ENCODE measurements around the gene WDR38. TPM values are rescaled to one million over a fixed set of nuclear protein-coding genes. Genes with fewer than 3 reads are reported as not detected.

The WDR38 gene
- total and polyA plus RNA-seq, 3 experiments from 2014 or later: not detected

- peaks cover 0 to 2% of the 10 kb centered on the region in 2 donors for H3K27me3 Mint-ChIP-seq
- no peak overlapping the region for H3K27ac ChIP-seq (ENCODE audit: low read depth, low read length)
- CTCF ChIA-PET: no interaction called here
- no peaks in the 10 kb centered on the region for H3K4me1 ChIP-seq (ENCODE audit: insufficient read depth, low read length)
- no peaks in the 10 kb centered on the region for H3K9me3 Mint-ChIP-seq
- no peak for DNase-seq
- no peaks in the 10 kb centered on the region for H3K9me3 ChIP-seq (ENCODE audit: low read length)
- H3K36me3 ChIP-seq (ENCODE audit: insufficient read depth, low read length): no peaks in the 10 kb centered on the region
- H3K4me1 Mint-ChIP-seq: peaks cover 0 to 3% (median 0%) of the 10 kb centered on the region in 3 donors
- no peak overlapping the region for H3K4me3 Mint-ChIP-seq
- no peak overlapping the region for H3K27ac Mint-ChIP-seq
- no peaks in the 10 kb centered on the region for H3K36me3 Mint-ChIP-seq
- POLR2A ChIA-PET: no interaction called here
- H3K27me3 ChIP-seq (ENCODE audit: insufficient read depth, low read length, poor library complexity, severe bottlenecking): no peaks in the 10 kb centered on the region
- H3K4me3 ChIP-seq (ENCODE audit: low read length): no peak overlapping the region
Observed at GRCh38 chr9:124846969-124847368, 6.3 kb upstream of the WDR38 start.

GRCh38 chr9:124849801-124850200 is 3.5 kb upstream of the WDR38 start:
- H3K27me3 Mint-ChIP-seq: peaks cover 0 to 2% of the 10 kb centered on the region in 2 donors
- H3K27ac ChIP-seq (ENCODE audit: low read depth, low read length): no peak overlapping the region
- POLR2A ChIA-PET: no interaction called here

GRCh38 chr9:124852121-124852828 is 985 bp upstream of the WDR38 start:
- no peaks in the 10 kb centered on the region for H3K9me3 ChIP-seq (ENCODE audit: low read length)
- Mint-ChIP-seq H3K27ac (peak overlapping the region in 6 of 8 donors; percentile 71 to 91 (median 88)), H3K36me3 (peaks cover 0 to 10% (median 0%) of the 10 kb centered on the region in 3 donors), H3K27me3 (peaks cover 0 to 2% of the 10 kb centered on the region in 2 donors), H3K4me1 (peaks cover 8 to 24% (median 10%) of the 10 kb centered on the region in 3 donors), H3K9me3 (no peaks in the 10 kb centered on the region), H3K4me3 (peak overlapping the region; percentile 56 to 88 (median 68))
- ChIA-PET CTCF (interaction anchor here (0.7 to 6.5 kb wide), 21 partner anchors 9 to 278 kb away, joined by 3 to 121 read pairs (median 5); partner anchors contain the start of genes ARPC5L, NR6A1, OLFML2A and RPL35), POLR2A (interaction anchor here (1.0 to 1.7 kb wide), 2 partner anchors 9 to 18 kb away, joined by 3 to 6 read pairs; no protein-coding TSS in a partner anchor)
- peaks cover 2% of the 10 kb centered on the region for H3K36me3 ChIP-seq (ENCODE audit: insufficient read depth, low read length)
- DNase-seq: no peak
- H3K4me1 ChIP-seq (ENCODE audit: insufficient read depth, low read length): peaks cover 15% of the 10 kb centered on the region
- no peak overlapping the region for H3K4me3 ChIP-seq (ENCODE audit: low read length)
- H3K27me3 ChIP-seq (ENCODE audit: insufficient read depth, low read length, poor library complexity, severe bottlenecking): no peaks in the 10 kb centered on the region
- no peak overlapping the region for H3K27ac ChIP-seq (ENCODE audit: low read depth, low read length)

More at GRCh38 chr9:124849801-124850200, 3.5 kb upstream of the WDR38 start:
- H3K4me1 Mint-ChIP-seq: peaks cover 8 to 18% (median 10%) of the 10 kb centered on the region in 3 donors
- Histone ChIP-seq H3K9me3 (ENCODE audit: low read length) (no peaks in the 10 kb centered on the region), H3K36me3 (ENCODE audit: insufficient read depth, low read length) (no peaks in the 10 kb centered on the region), H3K27me3 (ENCODE audit: insufficient read depth, low read length, poor library complexity, severe bottlenecking) (no peaks in the 10 kb centered on the region), H3K4me1 (ENCODE audit: insufficient read depth, low read length) (peaks cover 15% of the 10 kb centered on the region), H3K4me3 (ENCODE audit: low read length) (no peak overlapping the region)
- H3K36me3 Mint-ChIP-seq: no peaks in the 10 kb centered on the region
- H3K4me3 Mint-ChIP-seq: peak overlapping the region in 1 of 7 donors; percentile 29
- DNase-seq: no peak
- no peaks in the 10 kb centered on the region for H3K9me3 Mint-ChIP-seq
- H3K27ac Mint-ChIP-seq: peak overlapping the region in 1 of 8 donors; percentile 64
- CTCF ChIA-PET: interaction anchor here (6.5 kb wide), 1 partner anchor 76 kb away, joined by 121 read pairs; the partner anchor contains the start of genes NR6A1 and OLFML2A

DNA sequence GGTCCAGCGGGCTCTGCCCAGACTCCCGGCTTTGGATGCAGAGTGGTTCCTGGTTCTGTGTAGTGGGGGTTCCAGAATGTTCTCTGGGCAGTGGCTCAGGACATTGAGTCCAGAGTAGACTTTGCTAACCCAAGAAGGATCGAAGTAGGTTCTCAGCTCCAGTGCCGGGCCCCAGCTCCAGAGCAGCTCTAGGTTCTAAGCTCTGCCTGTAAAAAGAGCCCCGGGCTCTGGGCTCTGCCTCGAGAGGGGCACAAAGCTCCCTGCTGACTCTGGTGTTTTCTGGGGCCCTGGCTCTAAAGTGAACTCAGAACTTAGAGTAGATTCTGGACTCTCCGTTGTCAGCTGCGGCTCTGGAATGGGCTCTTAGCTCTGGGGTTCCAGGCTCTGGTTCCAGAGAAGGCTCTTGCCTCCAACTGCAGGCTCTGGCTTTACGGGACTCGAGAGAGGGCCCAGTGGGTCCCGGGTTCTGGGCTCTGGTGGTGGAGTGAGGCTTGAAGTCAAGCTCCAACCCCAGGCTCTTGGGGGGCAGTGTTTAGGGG is 414 bp downstream of the WDR38 start:
- H3K36me3 ChIP-seq (ENCODE audit: insufficient read depth, low read length): peaks cover 12% of the 10 kb centered on the region
- Mint-ChIP-seq H3K36me3 (peaks cover 0 to 24% (median 2%) of the 10 kb centered on the region in 3 donors), H3K9me3 (no peaks in the 10 kb centered on the region), H3K4me3 (peak overlapping the region in 5 of 7 donors; percentile 32 to 80 (median 57)), H3K27ac (peak overlapping the region; percentile 61 to 91 (median 86)), H3K4me1 (peaks cover 8 to 31% (median 12%) of the 10 kb centered on the region in 3 donors), H3K27me3 (peaks cover 0 to 2% of the 10 kb centered on the region in 2 donors)
- H3K9me3 ChIP-seq (ENCODE audit: low read length): no peaks in the 10 kb centered on the region
- no peaks in the 10 kb centered on the region for H3K27me3 ChIP-seq (ENCODE audit: insufficient read depth, low read length, poor library complexity, severe bottlenecking)
- H3K27ac ChIP-seq (ENCODE audit: low read depth, low read length): peak overlapping the region; percentile 64
- DNase-seq: peak in 1 of 5 donors; percentile 18
- ChIA-PET CTCF (interaction anchor here (1.0 to 6.5 kb wide), 26 partner anchors 8 to 448 kb away, joined by 3 to 121 read pairs (median 6); partner anchors contain the start of genes ARPC5L, NR6A1, OLFML2A and RPL35), POLR2A (interaction anchor here (1.7 kb wide), 1 partner anchor 16 kb away, joined by 6 read pairs; no protein-coding TSS in a partner anchor)
- peak overlapping the region; percentile 44 for H3K4me3 ChIP-seq (ENCODE audit: low read length)
- peaks cover 15% of the 10 kb centered on the region for H3K4me1 ChIP-seq (ENCODE audit: insufficient read depth, low read length)

DNA sequence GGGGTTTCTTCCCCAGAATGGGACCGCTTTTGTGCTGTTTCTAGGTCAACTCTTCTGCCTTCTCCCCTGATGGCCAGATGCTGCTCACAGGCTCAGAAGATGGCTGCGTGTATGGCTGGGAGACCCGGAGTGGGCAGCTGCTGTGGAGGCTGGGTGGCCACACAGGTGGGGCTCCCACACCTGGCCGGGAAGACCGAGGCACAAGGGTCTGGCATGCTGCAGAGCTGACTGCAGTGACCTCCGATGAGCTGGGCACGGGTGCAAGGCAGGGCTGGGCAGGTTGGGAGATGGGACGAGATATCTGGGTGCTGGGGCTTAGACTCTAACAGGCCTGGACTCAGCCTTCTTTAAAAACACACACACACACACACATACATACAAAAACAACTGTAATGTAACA is 901 bp downstream of the WDR38 start:
- no peaks in the 10 kb centered on the region for H3K27me3 ChIP-seq (ENCODE audit: insufficient read depth, low read length, poor library complexity, severe bottlenecking)
- peaks cover 15% of the 10 kb centered on the region for H3K4me1 ChIP-seq (ENCODE audit: insufficient read depth, low read length)
- H3K27me3 Mint-ChIP-seq: peaks cover 0 to 2% of the 10 kb centered on the region in 2 donors
- no peak overlapping the region for H3K27ac ChIP-seq (ENCODE audit: low read depth, low read length)
- peaks cover 11 to 36% (median 12%) of the 10 kb centered on the region in 3 donors for H3K4me1 Mint-ChIP-seq
- no peak overlapping the region for H3K4me3 ChIP-seq (ENCODE audit: low read length)
- CTCF ChIA-PET: interaction anchor here (1.1 to 6.5 kb wide), 20 partner anchors 7 to 447 kb away, joined by 3 to 121 read pairs (median 6); partner anchors contain the start of genes ARPC5L, NR6A1, OLFML2A and RPL35
- DNase-seq: no peak
- H3K9me3 Mint-ChIP-seq: no peaks in the 10 kb centered on the region
- no peaks in the 10 kb centered on the region for H3K9me3 ChIP-seq (ENCODE audit: low read length)
- POLR2A ChIA-PET: interaction anchor here (1.7 kb wide), 1 partner anchor 16 kb away, joined by 6 read pairs; no protein-coding TSS in a partner anchor
- H3K36me3 Mint-ChIP-seq: peaks cover 0 to 29% (median 4%) of the 10 kb centered on the region in 3 donors
- H3K27ac Mint-ChIP-seq: peak overlapping the region; percentile 61 to 91 (median 86)
- H3K36me3 ChIP-seq (ENCODE audit: insufficient read depth, low read length): peaks cover 17% of the 10 kb centered on the region
- H3K4me3 Mint-ChIP-seq: no peak overlapping the region

- peaks cover 17 to 42% (median 18%) of the 10 kb centered on the region in 3 donors for H3K4me1 Mint-ChIP-seq
- ChIA-PET POLR2A (no interaction called here), CTCF (interaction anchor here (1.5 to 6.5 kb wide), 4 partner anchors 14 to 81 kb away, joined by 4 to 121 read pairs (median 16); partner anchors contain the start of genes NR6A1 and OLFML2A)
- no peak overlapping the region for H3K27ac ChIP-seq (ENCODE audit: low read depth, low read length)
- no peak for DNase-seq
- H3K27me3 Mint-ChIP-seq: peaks cover 0 to 2% of the 10 kb centered on the region in 2 donors
- no peaks in the 10 kb centered on the region for H3K9me3 Mint-ChIP-seq
- peak overlapping the region in 1 of 7 donors; percentile 9 for H3K4me3 Mint-ChIP-seq
- H3K27me3 ChIP-seq (ENCODE audit: insufficient read depth, low read length, poor library complexity, severe bottlenecking): no peaks in the 10 kb centered on the region
- peaks cover 0 to 35% (median 5%) of the 10 kb centered on the region in 3 donors for H3K36me3 Mint-ChIP-seq
- peaks cover 19% of the 10 kb centered on the region for H3K4me1 ChIP-seq (ENCODE audit: insufficient read depth, low read length)
- no peaks in the 10 kb centered on the region for H3K9me3 ChIP-seq (ENCODE audit: low read length)
- peaks cover 23% of the 10 kb centered on the region for H3K36me3 ChIP-seq (ENCODE audit: insufficient read depth, low read length)
- H3K27ac Mint-ChIP-seq: peak overlapping the region; percentile 33 to 96 (median 80)
- no peak overlapping the region for H3K4me3 ChIP-seq (ENCODE audit: low read length)
Observed at GRCh38 chr9:124854822-124855221, 1.6 kb downstream of the WDR38 start.

DNA sequence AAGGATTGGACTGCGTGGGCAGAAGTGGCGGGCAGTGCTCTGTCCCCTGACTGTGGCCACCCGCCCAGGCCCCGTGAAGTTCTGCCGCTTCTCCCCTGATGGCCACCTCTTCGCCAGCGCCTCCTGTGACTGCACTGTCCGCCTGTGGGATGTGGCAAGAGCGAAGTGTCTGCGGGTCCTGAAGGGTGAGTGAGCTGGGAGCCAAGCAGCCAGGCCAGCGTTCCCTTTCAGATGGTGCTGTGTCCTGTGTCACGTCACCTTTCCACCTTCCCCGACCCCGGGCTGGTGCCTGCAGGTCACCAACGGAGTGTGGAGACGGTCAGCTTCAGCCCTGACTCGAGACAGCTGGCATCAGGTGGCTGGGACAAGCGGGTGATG is 2.3 kb downstream of the WDR38 start:
- no peak overlapping the region for H3K4me3 ChIP-seq (ENCODE audit: low read length)
- peaks cover 24 to 50% (median 25%) of the 10 kb centered on the region in 3 donors for H3K4me1 Mint-ChIP-seq
- H3K27me3 Mint-ChIP-seq: peaks cover 0 to 2% of the 10 kb centered on the region in 2 donors
- peak overlapping the region in 5 of 8 donors; percentile 11 to 90 (median 51) for H3K27ac Mint-ChIP-seq
- peaks cover 27% of the 10 kb centered on the region for H3K4me1 ChIP-seq (ENCODE audit: insufficient read depth, low read length)
- no peak overlapping the region for H3K27ac ChIP-seq (ENCODE audit: low read depth, low read length)
- H3K36me3 ChIP-seq (ENCODE audit: insufficient read depth, low read length): peaks cover 31% of the 10 kb centered on the region
- ChIA-PET CTCF (interaction anchor here (0.5 to 6.5 kb wide), 4 partner anchors 16 to 357 kb away, joined by 3 to 121 read pairs (median 4); partner anchors contain the start of genes NR6A1 and OLFML2A), POLR2A (interaction anchor here (0.5 kb wide), 1 partner anchor 270 kb away, joined by 4 read pairs; no protein-coding TSS in a partner anchor)
- H3K27me3 ChIP-seq (ENCODE audit: insufficient read depth, low read length, poor library complexity, severe bottlenecking): no peaks in the 10 kb centered on the region
- no peak overlapping the region for H3K4me3 Mint-ChIP-seq
- H3K9me3 Mint-ChIP-seq: no peaks in the 10 kb centered on the region
- H3K36me3 Mint-ChIP-seq: peaks cover 4 to 43% (median 12%) of the 10 kb centered on the region in 3 donors
- no peaks in the 10 kb centered on the region for H3K9me3 ChIP-seq (ENCODE audit: low read length)
- no peak for DNase-seq

All from CD8-positive, alpha-beta memory T cell (primary cell).